Parathyroid adenoma (tissue), 2 donors: ENCODE measurements around the gene STAG2.

Experiments used
- H2AFZ ChIP-seq: fragments of 300-600 bp; sonication (generic); one replicate; pipeline ENCODE4 v1.7.0; 2017; ENCODE audit warnings: antibody characterized with exemption, mild to moderate bottlenecking
- H3K27ac ChIP-seq: fragments of 300-600 bp; sonication (generic); one replicate; pipeline ENCODE4 v1.7.0; 2017
- H3K27me3 ChIP-seq: fragments of 300-600 bp; sonication (generic); one replicate; pipeline ENCODE4 v1.7.0; 2017; ENCODE audit warnings: low read length; ENCODE audit not compliant: control insufficient read depth, insufficient read depth
- H3K36me3 ChIP-seq: fragments of 300-600 bp; sonication (generic); one replicate; pipeline ENCODE4 v1.7.0; 2017; ENCODE audit warnings: low read length; ENCODE audit not compliant: control insufficient read depth, insufficient read depth
- H3K4me1 ChIP-seq: fragments of 300-600 bp; sonication (generic); one replicate; pipeline ENCODE4 v1.7.0; 2017; ENCODE audit warnings: control low read depth
- H3K4me2 ChIP-seq: fragments of 300-600 bp; sonication (generic); one replicate; pipeline ENCODE4 v1.7.0; 2017; ENCODE audit warnings: low read length
- H3K4me3 ChIP-seq: fragments of 300-600 bp; sonication (generic); one replicate; pipeline ENCODE4 v1.7.0; 2017; ENCODE audit warnings: low read depth, low read length
- H3K79me2 ChIP-seq: fragments of 300-600 bp; sonication (generic); one replicate; pipeline ENCODE4 v1.7.0; 2017; ENCODE audit warnings: control low read depth
- H3K9ac ChIP-seq: fragments of 300-600 bp; sonication (generic); one replicate; pipeline ENCODE4 v1.7.0; 2017; ENCODE audit warnings: mild to moderate bottlenecking
- H3K9me3 ChIP-seq: fragments of 300-600 bp; sonication (generic); one replicate; pipeline ENCODE4 v1.7.0; 2017; ENCODE audit warnings: low read length; ENCODE audit not compliant: control insufficient read depth
- CTCF ChIP-seq: fragments of 300-600 bp; sonication (generic); IDR thresholded peaks from one replicate; pipeline ENCODE4 v1.7.0; 2017; ENCODE audit warnings: antibody characterized with exemption, mild to moderate bottlenecking
- donor health status: primary hyperparathyroidism.

The STAG2 gene

GRCh38 chrX:124018023-124018422 lies 56.5 kb downstream of the STAG2 start:
- Histone ChIP-seq H3K9me3 (no peaks in the 10 kb centered on the region), H3K4me2 (no peak overlapping the region)

GRCh38 chrX:124023838-124024238 lies 62.3 kb downstream of the STAG2 start:
- Histone ChIP-seq H3K79me2 (peaks cover 4% of the 10 kb centered on the region), H3K36me3 (no peaks in the 10 kb centered on the region), H3K27me3 (no peaks in the 10 kb centered on the region), H3K9ac (no peak overlapping the region), H3K27ac (no peak overlapping the region), H3K4me1 (no peaks in the 10 kb centered on the region), H3K4me2 (no peak overlapping the region), H2AFZ (no peak overlapping the region), H3K9me3 (no peaks in the 10 kb centered on the region), H3K4me3 (no peak overlapping the region)
- no peak for TF ChIP-seq CTCF

More at GRCh38 chrX:124018023-124018422, 56.5 kb downstream of the STAG2 start:
- Histone ChIP-seq H2AFZ (no peak overlapping the region), H3K79me2 (peaks cover 18% of the 10 kb centered on the region), H3K27me3 (no peaks in the 10 kb centered on the region), H3K4me1 (peaks cover 2% of the 10 kb centered on the region), H3K36me3 (no peaks in the 10 kb centered on the region), H3K4me3 (no peak overlapping the region), H3K9ac (no peak overlapping the region), H3K27ac (no peak overlapping the region)
- TF ChIP-seq CTCF: no peak

GRCh38 chrX:124026529-124026928 lies 65.0 kb downstream of the STAG2 start:
- TF ChIP-seq CTCF: no peak
- Histone ChIP-seq H3K4me1 (no peaks in the 10 kb centered on the region), H3K79me2 (no peaks in the 10 kb centered on the region), H3K4me3 (no peak overlapping the region), H3K27me3 (no peaks in the 10 kb centered on the region), H3K9me3 (no peaks in the 10 kb centered on the region), H3K9ac (no peak overlapping the region), H3K36me3 (no peaks in the 10 kb centered on the region), H3K27ac (no peak overlapping the region), H2AFZ (no peak overlapping the region), H3K4me2 (no peak overlapping the region)

GRCh38 chrX:124028182-124028581 lies 66.7 kb downstream of the STAG2 start:
- H3K36me3 ChIP-seq: no peaks in the 10 kb centered on the region
- H3K27ac ChIP-seq: no peak overlapping the region
- no peak for TF ChIP-seq CTCF
- no peaks in the 10 kb centered on the region for H3K9me3 ChIP-seq
- no peak overlapping the region for H3K4me2 ChIP-seq
- no peaks in the 10 kb centered on the region for H3K27me3 ChIP-seq
- no peaks in the 10 kb centered on the region for H3K4me1 ChIP-seq
- no peak overlapping the region for H3K9ac ChIP-seq
- H2AFZ ChIP-seq: no peak overlapping the region
- H3K79me2 ChIP-seq: peaks cover 3% of the 10 kb centered on the region
- H3K4me3 ChIP-seq: no peak overlapping the region

GRCh38 chrX:124030520-124030919 lies 69.0 kb downstream of the STAG2 start:
- Histone ChIP-seq H3K9ac (no peak overlapping the region), H3K27ac (no peak overlapping the region), H3K36me3 (no peaks in the 10 kb centered on the region), H3K27me3 (no peaks in the 10 kb centered on the region), H3K4me3 (no peak overlapping the region), H3K4me1 (no peaks in the 10 kb centered on the region), H3K4me2 (no peak overlapping the region), H3K9me3 (no peaks in the 10 kb centered on the region), H2AFZ (no peak overlapping the region), H3K79me2 (peaks cover 7% of the 10 kb centered on the region)
- no peak for TF ChIP-seq CTCF
